IMR-90 (cell line): ENCODE data around the gene SYP. TPM values are rescaled to one million over a fixed set of nuclear protein-coding genes. Genes with fewer than 3 reads are reported as not detected.

Experiments
- ATAC-seq: fragments of 200-7000 bp; cut with Tn5 transposase; 2 replicates; pipeline ENCODE4 v1.9.1; 2020; ENCODE audit warnings: low read depth, mild to moderate bottlenecking, moderate library complexity
- BruUV-seq: library from RNA; stranded (reverse); fragments of 400-500 nt; replicated peaks from 2 replicates; lab custom pipeline; 2021; lab: Mats Ljungman, UMichigan
- CTCF ChIA-PET: fragments of 300-600 bp; formaldehyde crosslinking; extraction: SDS; loops from one replicate; lab custom pipeline; 2021; ENCODE audit warnings: antibody characterized with exemption; lab: Yijun Ruan, JAX
- POLR2A ChIA-PET: fragments of 300-600 bp; sonication (Branson Sonifier 250); formaldehyde crosslinking; loops from one replicate; lab custom pipeline; 2022; ENCODE audit warnings: antibody characterized with exemption; ENCODE audit not compliant: unreplicated experiment; lab: Charles Lee
- DNase-seq: peaks from one replicate; pipeline ENCODE4 v3.0.0; 2013
- H2AFZ ChIP-seq: replicated peaks from 2 replicates; pipeline ENCODE3; 2013; ENCODE audit warnings: low read length, mild to moderate bottlenecking; ENCODE audit not compliant: poor library complexity
- H2AK5ac ChIP-seq: 2 replicates; pipeline ENCODE4 v1.6.1; 2013; ENCODE audit warnings: low read depth, low read length, inconsistent platforms
- H2AK9ac ChIP-seq: replicated peaks from 2 replicates; pipeline ENCODE3; 2013; ENCODE audit warnings: mild to moderate bottlenecking, low read depth, low read length, moderate library complexity; ENCODE audit not compliant: poor library complexity
- H2BK120ac ChIP-seq: 2 replicates; pipeline ENCODE4 v1.6.1; 2013; ENCODE audit warnings: low read depth, low read length, inconsistent platforms
- H2BK15ac ChIP-seq: 3 replicates; pipeline ENCODE4 v1.6.1; 2013; ENCODE audit warnings: low read depth, low read length, inconsistent platforms
- H2BK20ac ChIP-seq: 2 replicates; pipeline ENCODE4 v1.6.1; 2013; ENCODE audit warnings: low read depth, mild to moderate bottlenecking, inconsistent platforms, low read length, moderate library complexity
- H2BK5ac ChIP-seq: 2 replicates; pipeline ENCODE4 v1.6.1; 2013; ENCODE audit warnings: mild to moderate bottlenecking, low read depth, low read length, inconsistent platforms; ENCODE audit not compliant: poor library complexity, severe bottlenecking
- H3K14ac ChIP-seq: replicated peaks from 2 replicates; pipeline ENCODE4 v1.6.1; 2013; ENCODE audit warnings: low read depth, low read length, inconsistent platforms
- H3K18ac ChIP-seq: 2 replicates; pipeline ENCODE4 v1.6.1; 2013; ENCODE audit warnings: low read depth, low read length, control low read depth
- H3K23ac ChIP-seq: 2 replicates; pipeline ENCODE4 v1.6.1; 2013; ENCODE audit warnings: low read depth, low read length, inconsistent platforms
- H3K27ac ChIP-seq: 2 replicates; pipeline ENCODE4 v1.5.1; 2013; ENCODE audit warnings: mild to moderate bottlenecking, control low read depth, low read length; ENCODE audit not compliant: insufficient read depth
- H3K27me3 ChIP-seq: 2 replicates; pipeline ENCODE4 v1.6.1; 2013; ENCODE audit warnings: low read length; ENCODE audit not compliant: control insufficient read depth, insufficient read depth
- H3K36me3 ChIP-seq: 2 replicates; pipeline ENCODE4 v1.6.1; 2013; ENCODE audit warnings: low read length, mixed read lengths; ENCODE audit not compliant: control insufficient read depth, insufficient read depth
- H3K4ac ChIP-seq: 2 replicates; pipeline ENCODE4 v1.6.1; 2013; ENCODE audit warnings: low read depth, low read length, inconsistent platforms
- H3K4me1 ChIP-seq: 2 replicates; pipeline ENCODE4 v1.6.1; 2013; ENCODE audit warnings: low read length, mixed read lengths; ENCODE audit not compliant: control insufficient read depth, insufficient read depth
- H3K4me2 ChIP-seq: 2 replicates; pipeline ENCODE4 v1.6.1; 2013; ENCODE audit warnings: low read depth, mild to moderate bottlenecking, control low read depth, low read length, moderate library complexity
- H3K4me3 ChIP-seq: 2 replicates; pipeline ENCODE4 v1.5.1; 2013; ENCODE audit warnings: low read depth, mild to moderate bottlenecking, control low read depth, low read length, moderate library complexity; ENCODE audit not compliant: insufficient read depth
- H3K56ac ChIP-seq: 2 replicates; pipeline ENCODE4 v1.6.1; 2013; ENCODE audit warnings: low read length, inconsistent platforms; ENCODE audit not compliant: insufficient read depth; ENCODE audit errors: extremely low read depth
- H3K79me1 ChIP-seq, 2 experiments: 2 replicates each; pipeline ENCODE4 v1.6.1; 2013; ENCODE audit warnings: low read length in 2 of 2, inconsistent platforms in 1 of 2, low read depth in 1 of 2
- H3K9ac ChIP-seq: 2 replicates; pipeline ENCODE4 v1.6.1; 2013; ENCODE audit warnings: low read depth, low read length, control low read depth
- H3K9me1 ChIP-seq: 2 replicates; pipeline ENCODE4 v1.6.1; 2013; ENCODE audit warnings: low read length, inconsistent platforms; ENCODE audit not compliant: insufficient read depth
- H3K9me3 ChIP-seq: 2 replicates; pipeline ENCODE4 v1.6.1; 2013; ENCODE audit warnings: low read length; ENCODE audit not compliant: control insufficient read depth, insufficient read depth
- H4K20me1 ChIP-seq: 2 replicates; pipeline ENCODE4 v1.6.1; 2013; ENCODE audit warnings: low read length, inconsistent platforms; ENCODE audit not compliant: insufficient read depth
- H4K5ac ChIP-seq: 2 replicates; pipeline ENCODE4 v1.6.1; 2013; ENCODE audit warnings: mild to moderate bottlenecking, low read depth, low read length, control low read depth
- H4K8ac ChIP-seq, 2 experiments: 2 replicates each; pipeline ENCODE4 v1.6.1; 2013; ENCODE audit warnings: low read depth in 2 of 2, low read length in 2 of 2, control low read depth in 1 of 2, inconsistent platforms in 1 of 2
- H4K91ac ChIP-seq: 2 replicates; pipeline ENCODE4 v1.6.1; 2013; ENCODE audit warnings: low read depth, low read length, inconsistent platforms; ENCODE audit not compliant: insufficient read depth
- BHLHE40 ChIP-seq: fragments of 150-350 bp; IDR thresholded peaks from 2 replicates; pipeline ENCODE4 v1.6.1; 2016; ENCODE audit warnings: mild to moderate bottlenecking, low read depth, low read length
- CEBPB ChIP-seq: IDR thresholded peaks from 2 replicates; pipeline ENCODE4 v1.6.1; 2012; ENCODE audit warnings: low read depth, low read length, improper control_type of control experiment
- FOS ChIP-seq: fragments of 150-350 bp; IDR thresholded peaks from 2 replicates; pipeline ENCODE4 v1.6.1; 2016; ENCODE audit warnings: low read depth, low read length
- MAFK ChIP-seq: IDR thresholded peaks from 2 replicates; pipeline ENCODE4 v1.6.1; 2012; ENCODE audit warnings: low read depth, low read length, improper control_type of control experiment
- MAZ ChIP-seq: IDR thresholded peaks from 2 replicates; pipeline ENCODE4 v1.6.1; 2012; ENCODE audit warnings: low read depth, mild to moderate bottlenecking, low read length, improper control_type of control experiment, moderate library complexity, borderline replicate concordance
- POLR2A ChIP-seq: IDR thresholded peaks from 2 replicates; pipeline ENCODE4 v1.6.1; 2012; ENCODE audit warnings: mild to moderate bottlenecking, low read depth, low read length
- RAD21 ChIP-seq: IDR thresholded peaks from 2 replicates; pipeline ENCODE4 v1.6.1; 2012; ENCODE audit warnings: low read length, improper control_type of control experiment
- RCOR1 ChIP-seq: IDR thresholded peaks from 2 replicates; pipeline ENCODE4 v1.6.1; 2012; ENCODE audit warnings: mild to moderate bottlenecking, low read length, improper control_type of control experiment; ENCODE audit not compliant: insufficient replicate concordance
- SMC3 ChIP-seq: fragments of 150-350 bp; IDR thresholded peaks from 2 replicates; pipeline ENCODE4 v1.6.1; 2016; ENCODE audit warnings: low read depth, mild to moderate bottlenecking, antibody characterized with exemption, low read length, moderate library complexity
- WGBS, 2 experiments: methylation state at CpG; one replicate each; pipeline versions ENCODE4 v1.1.5 to v1.1.7; 2013; ENCODE audit warnings: missing lambda C conversion rate in 2 of 2; ENCODE audit not compliant: insufficient read length in 1 of 2; ENCODE audit errors: extremely low coverage in 2 of 2; 5-methylcytosine and 5-hydroxymethylcytosine counted together
- dilution Hi-C: fragments of 300-500 bp; cut with HindIII; formaldehyde crosslinking; loops from one replicate; pipeline ENCODE4 v1.14.3; 2018; ENCODE audit warnings: low sequenced_read_pairs; ENCODE audit not compliant: unreplicated experiment
- in situ Hi-C: fragments of 300-500 bp; cut with MboI; formaldehyde crosslinking; loops from 3 replicates; pipeline ENCODE4 v1.14.3; 2019; ENCODE audit warnings: low sequenced_read_pairs, inconsistent platforms, mixed read lengths
- intact Hi-C: fragments of 100-400 bp; cut with micrococcal nuclease; formaldehyde crosslinking; loops from 2 replicates; pipeline ENCODE4 v1.10.0; 2022
- polyA plus RNA-seq, 3 experiments: library from polyadenylated mRNA; depleted of rRNA; stranded (reverse); fragments of >200 nt; gene quantifications; 2 replicates each; pipeline ENCODE4 v1.2.3, GENCODE V29; 2012; ENCODE audit warnings: low replicate concordance in 1 of 3
- total RNA-seq: library from RNA; depleted of rRNA; stranded (reverse); fragments of >200 nt; gene quantifications from 2 replicates; pipeline ENCODE4 v1.2.3, GENCODE V29; 2012
- TF ChIP-seq, protein P1 (sequence below): fragments of 150-350 bp; IDR thresholded peaks from 2 replicates; pipeline ENCODE4 v1.6.1; 2016; ENCODE audit warnings: low read depth, mild to moderate bottlenecking, low read length, moderate library complexity, borderline replicate concordance
- TF ChIP-seq, protein P2 (sequence below): fragments of 150-350 bp; IDR thresholded peaks from 2 replicates; pipeline ENCODE4 v1.6.1; 2017; ENCODE audit warnings: mild to moderate bottlenecking, antibody characterized with exemption, low read length, low read depth
- TF ChIP-seq, protein P3 (sequence below): conservative IDR thresholded peaks from 2 replicates; pipeline ENCODE4 v1.5.1; 2012; ENCODE audit warnings: mild to moderate bottlenecking, low read depth, low read length, improper control_type of control experiment

SYP gene
- total and polyA plus RNA-seq, 2 of the 4 experiments (the other 2 are of a cell fraction): under 0.01 to 0.05 TPM

DNA sequence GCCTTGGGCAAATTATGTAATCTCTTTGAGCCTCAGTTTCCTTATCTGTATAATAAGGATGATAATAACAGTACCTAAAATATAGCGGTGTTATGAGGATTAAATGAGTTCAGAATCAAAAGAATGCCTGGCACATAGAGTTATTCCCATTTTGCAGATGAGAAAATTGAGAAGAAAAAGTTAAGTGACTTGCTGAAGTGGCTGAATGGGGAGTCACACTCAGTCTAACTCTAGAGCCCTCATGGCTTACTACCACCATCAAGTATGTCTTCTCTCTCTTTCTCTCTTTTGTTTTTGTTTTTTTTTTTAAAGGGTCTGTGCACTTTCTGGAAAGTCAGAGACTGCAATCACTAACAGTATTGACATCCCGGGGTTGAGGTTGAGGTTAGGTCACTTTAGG is 32.5 kb upstream of the SYP start:
- Histone ChIP-seq H2BK15ac (no peak overlapping the region), H3K56ac (no peak overlapping the region), H3K4me2 (no peak overlapping the region), H2AK5ac (no peak overlapping the region), H3K9me3 (peaks cover 3% of the 10 kb centered on the region; the same call in 1 of the 2 replicates), H4K91ac (no peak overlapping the region), H3K27me3 (no peaks in the 10 kb centered on the region; the same call in 1 of the 2 replicates), H3K14ac (no peak overlapping the region), H3K4me3 (no peak overlapping the region), H3K4me1 (no peaks in the 10 kb centered on the region), H4K20me1 (no peaks in the 10 kb centered on the region), H3K27ac (no peak overlapping the region), H3K4ac (no peak overlapping the region), H3K79me1 (peaks cover 0 to 3% of the 10 kb centered on the region in 2 experiments; a peak in 1 of 4 replicates), H2BK5ac (no peak overlapping the region), H3K36me3 (no peaks in the 10 kb centered on the region), H4K8ac (no peak overlapping the region), H2BK20ac (no peak overlapping the region), H2AK9ac (no peak overlapping the region), H3K9ac (no peak overlapping the region), H2BK120ac (no peak overlapping the region), H3K18ac (no peak overlapping the region), H3K23ac (no peak overlapping the region), H2AFZ (no peak overlapping the region), H4K5ac (no peak overlapping the region), H3K9me1 (no peaks in the 10 kb centered on the region)
- TF ChIP-seq, protein P1, sequence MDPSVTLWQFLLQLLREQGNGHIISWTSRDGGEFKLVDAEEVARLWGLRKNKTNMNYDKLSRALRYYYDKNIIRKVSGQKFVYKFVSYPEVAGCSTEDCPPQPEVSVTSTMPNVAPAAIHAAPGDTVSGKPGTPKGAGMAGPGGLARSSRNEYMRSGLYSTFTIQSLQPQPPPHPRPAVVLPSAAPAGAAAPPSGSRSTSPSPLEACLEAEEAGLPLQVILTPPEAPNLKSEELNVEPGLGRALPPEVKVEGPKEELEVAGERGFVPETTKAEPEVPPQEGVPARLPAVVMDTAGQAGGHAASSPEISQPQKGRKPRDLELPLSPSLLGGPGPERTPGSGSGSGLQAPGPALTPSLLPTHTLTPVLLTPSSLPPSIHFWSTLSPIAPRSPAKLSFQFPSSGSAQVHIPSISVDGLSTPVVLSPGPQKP: no peak
- TF ChIP-seq MAFK (no peak), RAD21 (no peak), MAZ (no peak), SMC3 (no peak), BHLHE40 (no peak), FOS (no peak), CEBPB (no peak), RCOR1 (no peak), POLR2A (no peak)
- TF ChIP-seq, protein P2, sequence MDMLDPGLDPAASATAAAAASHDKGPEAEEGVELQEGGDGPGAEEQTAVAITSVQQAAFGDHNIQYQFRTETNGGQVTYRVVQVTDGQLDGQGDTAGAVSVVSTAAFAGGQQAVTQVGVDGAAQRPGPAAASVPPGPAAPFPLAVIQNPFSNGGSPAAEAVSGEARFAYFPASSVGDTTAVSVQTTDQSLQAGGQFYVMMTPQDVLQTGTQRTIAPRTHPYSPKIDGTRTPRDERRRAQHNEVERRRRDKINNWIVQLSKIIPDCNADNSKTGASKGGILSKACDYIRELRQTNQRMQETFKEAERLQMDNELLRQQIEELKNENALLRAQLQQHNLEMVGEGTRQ: no peak
- TF ChIP-seq, protein P3, sequence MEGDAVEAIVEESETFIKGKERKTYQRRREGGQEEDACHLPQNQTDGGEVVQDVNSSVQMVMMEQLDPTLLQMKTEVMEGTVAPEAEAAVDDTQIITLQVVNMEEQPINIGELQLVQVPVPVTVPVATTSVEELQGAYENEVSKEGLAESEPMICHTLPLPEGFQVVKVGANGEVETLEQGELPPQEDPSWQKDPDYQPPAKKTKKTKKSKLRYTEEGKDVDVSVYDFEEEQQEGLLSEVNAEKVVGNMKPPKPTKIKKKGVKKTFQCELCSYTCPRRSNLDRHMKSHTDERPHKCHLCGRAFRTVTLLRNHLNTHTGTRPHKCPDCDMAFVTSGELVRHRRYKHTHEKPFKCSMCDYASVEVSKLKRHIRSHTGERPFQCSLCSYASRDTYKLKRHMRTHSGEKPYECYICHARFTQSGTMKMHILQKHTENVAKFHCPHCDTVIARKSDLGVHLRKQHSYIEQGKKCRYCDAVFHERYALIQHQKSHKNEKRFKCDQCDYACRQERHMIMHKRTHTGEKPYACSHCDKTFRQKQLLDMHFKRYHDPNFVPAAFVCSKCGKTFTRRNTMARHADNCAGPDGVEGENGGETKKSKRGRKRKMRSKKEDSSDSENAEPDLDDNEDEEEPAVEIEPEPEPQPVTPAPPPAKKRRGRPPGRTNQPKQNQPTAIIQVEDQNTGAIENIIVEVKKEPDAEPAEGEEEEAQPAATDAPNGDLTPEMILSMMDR: no peak
- ChIA-PET POLR2A (no interaction called here), CTCF (no interaction called here)
- BruUV-seq: no TSS peak
- dilution Hi-C loops: no loop called here
- ATAC-seq: no peak
- no peak for DNase-seq
- intact Hi-C loops: no loop called here
- WGBS, 2 experiments: no CpG with 5 or more reads among the region's 2 CpGs
- in situ Hi-C loops: no loop called here
